Measurements from ENCODE around the gene SEMA7A.

The SEMA7A gene

GRCh38 chr15:74451861-74452835 is 18.4 kb upstream of the SEMA7A start:
- no peak for DNase-seq (ENCODE audit: low read depth in 3 of 3)

GRCh38 chr15:74451322-74451721 is 17.6 kb upstream of the SEMA7A start:
- DNase-seq (ENCODE audit: low read depth in 3 of 3), result no peak

- DNase-seq (ENCODE audit: low read depth in 3 of 3), result no peak
Measured at GRCh38 chr15:74449643-74450205, 16.0 kb upstream of the SEMA7A start.

- DNase-seq (ENCODE audit: low read depth in 3 of 3), result no peak
Measured at GRCh38 chr15:74449095-74449494, 15.3 kb upstream of the SEMA7A start.

GRCh38 chr15:74445816-74446763 is 12.3 kb upstream of the SEMA7A start:
- no peak for DNase-seq (ENCODE audit: low read depth in 3 of 3)

- no peak for DNase-seq (ENCODE audit: low read depth in 3 of 3)
Measured at GRCh38 chr15:74444106-74445062, 10.6 kb upstream of the SEMA7A start.

GRCh38 chr15:74443100-74443909 is 9.5 kb upstream of the SEMA7A start:
- DNase-seq (ENCODE audit: low read depth in 3 of 3), result no peak

GRCh38 chr15:74442604-74443003 is 8.8 kb upstream of the SEMA7A start:
- DNase-seq (ENCODE audit: low read depth in 3 of 3), result no peak

GRCh38 chr15:74442063-74442462 is 8.3 kb upstream of the SEMA7A start:
- no peak for DNase-seq (ENCODE audit: low read depth in 3 of 3)

- no peak for DNase-seq (ENCODE audit: low read depth in 3 of 3)
Measured at GRCh38 chr15:74441248-74441941, 7.6 kb upstream of the SEMA7A start.

- peak; percentile 68 to 71 (median 69) for DNase-seq (ENCODE audit: low read depth in 3 of 3)
Measured at GRCh38 chr15:74438721-74439316, 5.1 kb upstream of the SEMA7A start.

GRCh38 chr15:74438206-74438605 is 4.4 kb upstream of the SEMA7A start:
- no peak for DNase-seq (ENCODE audit: low read depth in 3 of 3)

GRCh38 chr15:74434263-74435136 is 742 bp upstream of the SEMA7A start:
- no peak for DNase-seq (ENCODE audit: low read depth in 3 of 3)

- no peak for DNase-seq (ENCODE audit: low read depth in 3 of 3)
Measured at GRCh38 chr15:74432968-74433591, 678 bp downstream of the SEMA7A start.

- no peak for DNase-seq (ENCODE audit: low read depth in 3 of 3)
Measured at GRCh38 chr15:74432271-74432967, 1.3 kb downstream of the SEMA7A start.

- no peak for DNase-seq (ENCODE audit: low read depth in 3 of 3)
Measured at GRCh38 chr15:74431645-74432044, 2.1 kb downstream of the SEMA7A start.

- DNase-seq (ENCODE audit: low read depth in 3 of 3), result no peak
Measured at GRCh38 chr15:74431116-74431515, 2.6 kb downstream of the SEMA7A start.

Measured in stimulated activated CD4-positive, alpha-beta T cell treated with anti-CD3 and anti-CD28 coated beads, TNF-alpha, amount 100 ng/mL, for 48 hours (primary cell).